Colonic mucosa (tissue), 4 donors: ENCODE results near the gene PACSIN2. TPM values are rescaled to one million over a fixed set of nuclear protein-coding genes. Genes with fewer than 3 reads are reported as not detected.
"Not testable (repeated sequence)": the region's sequence is repeated elsewhere in the genome, so short reads cannot be mapped to it uniquely, and the experiment has no call there.

Experiments
- DNase-seq: peaks from one replicate; pipeline ENCODE4 v3.0.0-alpha.2; 2020
- H3K27ac ChIP-seq: fragments of 200-600 bp; one replicate; pipeline ENCODE4 v1.8.0; 2021
- H3K27me3 ChIP-seq: fragments of 200-600 bp; one replicate; pipeline ENCODE4 v1.8.0; 2021
- H3K36me3 ChIP-seq: fragments of 200-600 bp; one replicate; pipeline ENCODE4 v1.8.0; 2021
- H3K4me1 ChIP-seq: fragments of 200-600 bp; one replicate; pipeline ENCODE4 v1.8.0; 2021; ENCODE audit warnings: mild to moderate bottlenecking
- H3K4me3 ChIP-seq: fragments of 200-600 bp; one replicate; pipeline ENCODE4 v1.8.0; 2021
- H3K9ac ChIP-seq, 2 donors: one replicate each; pipeline ENCODE4 v1.7.0; 2013; ENCODE audit warnings: control low read depth in 2 of 2, low read depth in 2 of 2, low read length in 2 of 2
- H3K9me3 ChIP-seq: fragments of 200-600 bp; one replicate; pipeline ENCODE4 v1.8.0; 2021
- CTCF ChIP-seq: fragments of 200-600 bp; IDR thresholded peaks from one replicate; pipeline ENCODE4 v1.8.0; 2022; ENCODE audit warnings: antibody characterized with exemption, mild to moderate bottlenecking
- intact Hi-C: fragments of 100-400 bp; cut with DNase I; formaldehyde crosslinking; loops from one replicate; pipeline ENCODE4 v1.14.1; 2022
- total RNA-seq, 2 donors: library from RNA; stranded (reverse); fragmentation: NEBNext Ultra II Directional in 1 of 2; extraction: Animal tissue kit (Norgen Biotek cat#: 25700) in 1 of 2; gene quantifications; one replicate each; pipeline ENCODE4 v1.2.1, GENCODE V29; 2021
- donor health status: healthy.
- donor health status: DM: no; HTN: no; CAD: no.
- donor health status: DM: no; HTN: no; CAD: no.

Gene PACSIN2
- total RNA-seq, 2 donors from 2014 or later: 143 to 160 TPM

GRCh38 chr22:42937164-42937843, 77.6 kb downstream of the PACSIN2 start:
- DNase-seq: peak; percentile 76
- H3K27me3 ChIP-seq: no peaks in the 10 kb centered on the region
- intact Hi-C loops: loop anchor here (10.0 kb wide), 1 partner anchor 77 kb away; the partner anchor contains the start of gene PACSIN2
- peak overlapping the region; percentile 88 for H3K27ac ChIP-seq
- peaks cover 35% of the 10 kb centered on the region for H3K4me1 ChIP-seq
- peak overlapping the region; percentile 40 to 76 for H3K9ac ChIP-seq
- TF ChIP-seq CTCF: no peak
- no peak overlapping the region for H3K4me3 ChIP-seq
- H3K9me3 ChIP-seq: no peaks in the 10 kb centered on the region
- H3K36me3 ChIP-seq: no peaks in the 10 kb centered on the region

- not testable (repeated sequence) for DNase-seq, H3K27me3 ChIP-seq, H3K9me3 ChIP-seq, H3K4me3 ChIP-seq, H3K36me3 ChIP-seq
- intact Hi-C loops: loop anchor here (10.0 kb wide), 1 partner anchor 78 kb away; the partner anchor contains the start of gene PACSIN2
- Histone ChIP-seq H3K9ac (peak overlapping the region in 1 of 2 donors; percentile 76), H3K4me1 (peaks cover 35% of the 10 kb centered on the region), H3K27ac (peak overlapping the region; percentile 88)
Observed at GRCh38 chr22:42936680-42937079, 78.3 kb downstream of the PACSIN2 start.

- no peaks in the 10 kb centered on the region for H3K27me3 ChIP-seq
- DNase-seq: no peak
- no peaks in the 10 kb centered on the region for H3K36me3 ChIP-seq
- H3K27ac ChIP-seq: peak overlapping the region; percentile 65
- intact Hi-C loops: loop anchor here (10.0 kb wide), 1 partner anchor 80 kb away; the partner anchor contains the start of gene PACSIN2
- H3K4me1 ChIP-seq: peaks cover 31% of the 10 kb centered on the region
- H3K4me3 ChIP-seq: no peak overlapping the region
- TF ChIP-seq CTCF: no peak
- no peaks in the 10 kb centered on the region for H3K9me3 ChIP-seq
- H3K9ac ChIP-seq: peak overlapping the region; percentile 26 to 57
Observed at GRCh38 chr22:42934338-42934737, 80.6 kb downstream of the PACSIN2 start.

GRCh38 chr22:42933485-42934091, 81.4 kb downstream of the PACSIN2 start:
- intact Hi-C loops: loop anchor here (10.0 kb wide), 1 partner anchor 81 kb away; the partner anchor contains the start of gene PACSIN2
- H3K9me3 ChIP-seq: no peaks in the 10 kb centered on the region
- H3K4me3 ChIP-seq: no peak overlapping the region
- no peak for DNase-seq
- H3K27me3 ChIP-seq: no peaks in the 10 kb centered on the region
- H3K36me3 ChIP-seq: no peaks in the 10 kb centered on the region
- peak overlapping the region; percentile 65 for H3K27ac ChIP-seq
- no peak for TF ChIP-seq CTCF
- H3K4me1 ChIP-seq: peaks cover 24% of the 10 kb centered on the region
- peak overlapping the region in 1 of 2 donors; percentile 28 for H3K9ac ChIP-seq

GRCh38 chr22:42932857-42933484, 82.0 kb downstream of the PACSIN2 start:
- Histone ChIP-seq H3K9me3 (no peaks in the 10 kb centered on the region), H3K4me3 (no peak overlapping the region), H3K4me1 (peaks cover 18% of the 10 kb centered on the region), H3K27ac (peak overlapping the region; percentile 65), H3K36me3 (no peaks in the 10 kb centered on the region), H3K27me3 (no peaks in the 10 kb centered on the region), H3K9ac (peak overlapping the region in 1 of 2 donors; percentile 28)
- DNase-seq: no peak
- intact Hi-C loops: loop anchor here (10.0 kb wide), 1 partner anchor 82 kb away; the partner anchor contains the start of gene PACSIN2
- no peak for TF ChIP-seq CTCF
